Measurements from ENCODE around the gene AGAP3. TPM values are rescaled to one million over a fixed set of nuclear protein-coding genes. Genes with fewer than 3 reads are reported as not detected.

Gene AGAP3
- total RNA-seq, 1 experiment from 2014 or later: 103 TPM

GRCh38 chr7:151099486-151100211, 13.4 kb downstream of the AGAP3 start:
- no TSS peak for BruUV-seq (replicated peaks)
- no peaks in the 10 kb centered on the region for H3K9me3 ChIP-seq (ENCODE audit: control insufficient read depth, insufficient read depth, low read depth, low read length)
- intact Hi-C loops (cut with micrococcal nuclease; ENCODE audit: unreplicated experiment): no loop called here
- H3K27me3 ChIP-seq (ENCODE audit: control insufficient read depth, insufficient read depth, low read length): no peaks in the 10 kb centered on the region
- H3K36me3 ChIP-seq (ENCODE audit: control insufficient read depth, insufficient read depth, low read length): no peaks in the 10 kb centered on the region
- H3K4me1 ChIP-seq (ENCODE audit: control insufficient read depth, insufficient read depth, low read length): no peaks in the 10 kb centered on the region
- no peak overlapping the region for H3K4me3 ChIP-seq (ENCODE audit: low read depth in 2 of 2, low read length in 2 of 2)
- in situ Hi-C loops (cut with HindIII; ENCODE audit: low pct_unique_long_range_greater_than_20kb, low sequenced_read_pairs): no loop called here
- no peak for ATAC-seq
- POLR2A ChIA-PET: no interaction called here
- TF ChIP-seq CTCF (IDR thresholded peaks at IDR 0.05): no peak
- TF ChIP-seq REST (IDR thresholded peaks at IDR 0.05; ENCODE audit: insufficient read depth in 1 of 2, low read depth in 2 of 2, low read length in 1 of 2): no peak
- no peak for TF ChIP-seq TCF7L2 (IDR thresholded peaks at IDR 0.05; ENCODE audit: low read depth, low read length)
- no peak for TF ChIP-seq POLR2AphosphoS5 (IDR thresholded peaks at IDR 0.05; ENCODE audit: low read depth, low read length)
- TF ChIP-seq SIN3A (IDR thresholded peaks at IDR 0.05; ENCODE audit: borderline replicate concordance, insufficient read depth, low read depth, low read length): no peak
- no peak for DNase-seq (ENCODE audit: low read depth, low spot score)
- H3K27ac ChIP-seq (ENCODE audit: low read length): no peak overlapping the region
- CTCF ChIA-PET: no interaction called here

- Histone ChIP-seq H3K27ac (ENCODE audit: low read length) (no peak overlapping the region), H3K27me3 (ENCODE audit: control insufficient read depth, insufficient read depth, low read length) (no peaks in the 10 kb centered on the region), H3K4me3 (ENCODE audit: low read depth in 2 of 2, low read length in 2 of 2) (no peak overlapping the region), H3K9me3 (ENCODE audit: control insufficient read depth, insufficient read depth, low read depth, low read length) (no peaks in the 10 kb centered on the region), H3K36me3 (ENCODE audit: control insufficient read depth, insufficient read depth, low read length) (no peaks in the 10 kb centered on the region), H3K4me1 (ENCODE audit: control insufficient read depth, insufficient read depth, low read length) (no peaks in the 10 kb centered on the region)
- in situ Hi-C loops (cut with HindIII; ENCODE audit: low pct_unique_long_range_greater_than_20kb, low sequenced_read_pairs): no loop called here
- intact Hi-C loops (cut with micrococcal nuclease; ENCODE audit: unreplicated experiment): no loop called here
- no TSS peak for BruUV-seq (replicated peaks)
- TF ChIP-seq CTCF (IDR thresholded peaks at IDR 0.05): no peak
- TF ChIP-seq SIN3A (IDR thresholded peaks at IDR 0.05; ENCODE audit: borderline replicate concordance, insufficient read depth, low read depth, low read length): no peak
- no peak for TF ChIP-seq POLR2AphosphoS5 (IDR thresholded peaks at IDR 0.05; ENCODE audit: low read depth, low read length)
- no peak for TF ChIP-seq REST (IDR thresholded peaks at IDR 0.05; ENCODE audit: insufficient read depth in 1 of 2, low read depth in 2 of 2, low read length in 1 of 2)
- no peak for TF ChIP-seq TCF7L2 (IDR thresholded peaks at IDR 0.05; ENCODE audit: low read depth, low read length)
- DNase-seq (ENCODE audit: low read depth, low spot score) (no peak), ATAC-seq (no peak)
- ChIA-PET CTCF (no interaction called here), POLR2A (no interaction called here)
Observed at GRCh38 chr7:151100921-151101320, 14.6 kb downstream of the AGAP3 start.

Data from Panc1 (cell line).